CD4-positive, alpha-beta T cell (primary cell): ENCODE measurements around the gene UBE2U. TPM values are rescaled to one million over a fixed set of nuclear protein-coding genes. Genes with fewer than 3 reads are reported as not detected.

ENCODE experiments used
- ATAC-seq: fragments of 200-7000 bp; cut with Tn5 transposase; one replicate; pipeline ENCODE4 v1.10.0; 2022; ENCODE audit warnings: mild to moderate bottlenecking; ENCODE audit not compliant: poor library complexity
- CTCF ChIA-PET: fragments of 350-600 bp; sonication (Branson Sonifier 250); formaldehyde crosslinking; loops from one replicate; lab custom pipeline; 2021; ENCODE audit warnings: antibody characterized with exemption, inconsistent platforms; lab: Charles Lee
- POLR2A ChIA-PET: fragments of 350-600 bp; sonication (Branson Sonifier 250); formaldehyde crosslinking; loops from one replicate; lab custom pipeline; 2021; ENCODE audit warnings: antibody characterized with exemption, inconsistent platforms; lab: Charles Lee
- DNase-seq, 14 experiments: peaks; one replicate each; pipeline ENCODE4 v3.0.0-alpha.2; 2013 to 2020; ENCODE audit warnings: mixed read lengths in 2 of 14
- H3K27ac ChIP-seq, 2 donors: one replicate each; pipeline versions ENCODE4 v1.5.1 to v1.7.0; 2013; ENCODE audit warnings: low read length in 2 of 2, low read depth in 1 of 2, mild to moderate bottlenecking in 1 of 2
- H3K27me3 ChIP-seq, 2 experiments: 1 replicate in 1 of 2; 2 replicates in 1 of 2; pipeline versions ENCODE4 v1.6.1 to v1.7.0; 2013; ENCODE audit warnings: low read length in 2 of 2, control low read depth in 1 of 2, mild to moderate bottlenecking in 1 of 2, moderate library complexity in 1 of 2; ENCODE audit not compliant: insufficient read depth in 2 of 2, control insufficient read depth in 1 of 2
- H3K36me3 ChIP-seq: one replicate; pipeline ENCODE4 v1.6.1; 2013; ENCODE audit warnings: low read length, control low read depth; ENCODE audit not compliant: insufficient read depth
- H3K4me1 ChIP-seq: one replicate; pipeline ENCODE4 v1.6.1; 2013; ENCODE audit warnings: low read length, control low read depth; ENCODE audit not compliant: insufficient read depth
- H3K4me3 ChIP-seq: one replicate; pipeline ENCODE4 v1.5.1; 2013; ENCODE audit warnings: mild to moderate bottlenecking, low read length, moderate library complexity
- H3K9me3 ChIP-seq, 2 experiments: 1 replicate in 1 of 2; 2 replicates in 1 of 2; pipeline versions ENCODE4 v1.6.1 to v1.7.0; 2013; ENCODE audit warnings: low read length in 2 of 2, mild to moderate bottlenecking in 2 of 2, control low read depth in 1 of 2, moderate library complexity in 1 of 2; ENCODE audit not compliant: control insufficient read depth in 1 of 2, insufficient read depth in 1 of 2
- H3K27ac Mint-ChIP-seq: one replicate; pipeline ENCODE4 v1.8.0; 2020; ENCODE audit warnings: mixed read lengths
- H3K27me3 Mint-ChIP-seq: one replicate; pipeline ENCODE4 v1.8.0; 2021; ENCODE audit warnings: mixed read lengths
- H3K36me3 Mint-ChIP-seq: one replicate; pipeline ENCODE4 v1.8.0; 2021; ENCODE audit warnings: low read depth, mixed read lengths
- H3K4me1 Mint-ChIP-seq: one replicate; pipeline ENCODE4 v1.8.0; 2021; ENCODE audit warnings: low read depth, mixed read lengths
- H3K4me3 Mint-ChIP-seq: one replicate; pipeline ENCODE4 v1.8.0; 2020; ENCODE audit warnings: mild to moderate bottlenecking, mixed read lengths
- H3K9me3 Mint-ChIP-seq: one replicate; pipeline ENCODE4 v1.8.0; 2020; ENCODE audit warnings: mixed read lengths
- CTCF ChIP-seq: fragments of 200-600 bp; IDR thresholded peaks from one replicate; pipeline ENCODE4 v1.8.0; 2022; ENCODE audit warnings: antibody characterized with exemption, mild to moderate bottlenecking
- intact Hi-C, 2 experiments: fragments of 100-400 bp; cut with DNase I in 1 of 2; cut with micrococcal nuclease in 1 of 2; formaldehyde crosslinking; loops; one replicate each; pipeline versions ENCODE4 v1.15.1 to v1.9.0; 2023 to 2025; cut with DNase I, micrococcal nuclease
- total RNA-seq, 174 experiments: library from RNA in 2 of 174; stranded (reverse) in 2 of 174; gene quantifications; one replicate each; pipeline ENCODE4 v1.2.3 and lab custom pipeline; 2021 to 2026

UBE2U gene
- total RNA-seq, 2 experiments from 2014 or later, result not detected

GRCh38 chr1:64184003-64184440 lies 19.4 kb upstream of the UBE2U start:
- H3K36me3 ChIP-seq, result no peaks in the 10 kb centered on the region
- H3K4me1 Mint-ChIP-seq, result peaks cover 8% of the 10 kb centered on the region
- no peaks in the 10 kb centered on the region for H3K36me3 Mint-ChIP-seq
- peaks cover 4% of the 10 kb centered on the region for H3K4me1 ChIP-seq
- no peak overlapping the region for H3K4me3 ChIP-seq
- intact Hi-C loops, result no loop called here
- DNase-seq (no peak), ATAC-seq (no peak)
- H3K9me3 Mint-ChIP-seq, result no peaks in the 10 kb centered on the region
- no peak overlapping the region for H3K4me3 Mint-ChIP-seq
- peaks cover 9% of the 10 kb centered on the region for H3K27me3 Mint-ChIP-seq
- ChIA-PET CTCF (no interaction called here), POLR2A (interaction anchor here (0.7 kb wide), 1 partner anchor 334 kb away, joined by 4 read pairs; no protein-coding TSS in a partner anchor)
- no peak overlapping the region for H3K27ac Mint-ChIP-seq
- no peaks in the 10 kb centered on the region for H3K9me3 ChIP-seq
- no peak for TF ChIP-seq CTCF
- H3K27me3 ChIP-seq, result no peaks in the 10 kb centered on the region
- no peak overlapping the region for H3K27ac ChIP-seq

GRCh38 chr1:64186138-64186897 lies 17.1 kb upstream of the UBE2U start:
- DNase-seq (no peak), ATAC-seq (no peak)
- Histone ChIP-seq H3K4me3 (no peak overlapping the region), H3K9me3 (no peaks in the 10 kb centered on the region), H3K36me3 (no peaks in the 10 kb centered on the region), H3K27me3 (no peaks in the 10 kb centered on the region), H3K27ac (no peak overlapping the region), H3K4me1 (peaks cover 4% of the 10 kb centered on the region)
- ChIA-PET POLR2A (no interaction called here), CTCF (no interaction called here)
- Mint-ChIP-seq H3K4me1 (peaks cover 8% of the 10 kb centered on the region), H3K36me3 (no peaks in the 10 kb centered on the region), H3K4me3 (no peak overlapping the region), H3K27me3 (peaks cover 5% of the 10 kb centered on the region), H3K9me3 (no peaks in the 10 kb centered on the region), H3K27ac (no peak overlapping the region)
- intact Hi-C loops, result no loop called here
- no peak for TF ChIP-seq CTCF

- H3K36me3 Mint-ChIP-seq, result no peaks in the 10 kb centered on the region
- H3K4me3 Mint-ChIP-seq, result no peak overlapping the region
- peaks cover 4% of the 10 kb centered on the region for H3K4me1 ChIP-seq
- no peaks in the 10 kb centered on the region for H3K9me3 Mint-ChIP-seq
- no peak overlapping the region for H3K27ac ChIP-seq
- ChIA-PET POLR2A (no interaction called here), CTCF (no interaction called here)
- H3K36me3 ChIP-seq, result no peaks in the 10 kb centered on the region
- TF ChIP-seq CTCF, result no peak
- no peak for ATAC-seq
- no peak overlapping the region for H3K27ac Mint-ChIP-seq
- peaks cover 8% of the 10 kb centered on the region for H3K4me1 Mint-ChIP-seq
- no peak overlapping the region for H3K4me3 ChIP-seq
- H3K27me3 Mint-ChIP-seq, result peaks cover 5% of the 10 kb centered on the region
- intact Hi-C loops, result no loop called here
- DNase-seq, result no peak
- H3K9me3 ChIP-seq, result no peaks in the 10 kb centered on the region
- no peaks in the 10 kb centered on the region for H3K27me3 ChIP-seq
These were observed 16.5 kb upstream of the UBE2U start for GRCh38 chr1:64186898-64187280.
